Astrocyte (in vitro differentiated cells and primary cell): ENCODE data around the gene ZSWIM3.

ENCODE experiments used
- EZH2 ChIP-seq: IDR thresholded peaks from 2 replicates; pipeline ENCODE4 v1.6.1; 2012; ENCODE audit warnings: mild to moderate bottlenecking, low read length, inconsistent platforms; ENCODE audit not compliant: insufficient read depth
- TF ChIP-seq, protein P1 (sequence below): IDR thresholded peaks from 2 replicates; pipeline ENCODE4 v1.5.1; 2011; ENCODE audit warnings: low read depth, mild to moderate bottlenecking, inconsistent platforms, low read length, moderate library complexity; ENCODE audit not compliant: insufficient read depth

DNA sequence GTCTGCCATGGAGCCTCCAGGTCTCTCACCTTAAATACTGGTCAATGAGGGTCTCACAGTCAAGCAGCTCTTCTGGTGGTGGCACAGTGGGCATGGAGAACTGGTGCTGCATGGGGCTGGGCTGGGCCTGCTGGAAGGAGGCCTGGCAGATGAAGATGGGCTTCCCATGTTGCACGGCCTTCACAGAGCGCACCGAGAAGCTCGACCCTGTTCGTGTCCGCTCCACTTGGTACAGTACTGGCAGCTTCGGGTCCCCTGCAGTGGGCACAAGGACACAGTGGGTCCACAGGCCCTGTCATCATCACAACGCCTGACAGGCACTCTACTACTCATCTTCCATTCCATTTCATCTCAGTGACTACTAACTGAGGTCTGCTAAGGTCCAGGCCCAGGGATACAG lies 9.0 kb upstream of the ZSWIM3 start:
- TF ChIP-seq, protein P1, sequence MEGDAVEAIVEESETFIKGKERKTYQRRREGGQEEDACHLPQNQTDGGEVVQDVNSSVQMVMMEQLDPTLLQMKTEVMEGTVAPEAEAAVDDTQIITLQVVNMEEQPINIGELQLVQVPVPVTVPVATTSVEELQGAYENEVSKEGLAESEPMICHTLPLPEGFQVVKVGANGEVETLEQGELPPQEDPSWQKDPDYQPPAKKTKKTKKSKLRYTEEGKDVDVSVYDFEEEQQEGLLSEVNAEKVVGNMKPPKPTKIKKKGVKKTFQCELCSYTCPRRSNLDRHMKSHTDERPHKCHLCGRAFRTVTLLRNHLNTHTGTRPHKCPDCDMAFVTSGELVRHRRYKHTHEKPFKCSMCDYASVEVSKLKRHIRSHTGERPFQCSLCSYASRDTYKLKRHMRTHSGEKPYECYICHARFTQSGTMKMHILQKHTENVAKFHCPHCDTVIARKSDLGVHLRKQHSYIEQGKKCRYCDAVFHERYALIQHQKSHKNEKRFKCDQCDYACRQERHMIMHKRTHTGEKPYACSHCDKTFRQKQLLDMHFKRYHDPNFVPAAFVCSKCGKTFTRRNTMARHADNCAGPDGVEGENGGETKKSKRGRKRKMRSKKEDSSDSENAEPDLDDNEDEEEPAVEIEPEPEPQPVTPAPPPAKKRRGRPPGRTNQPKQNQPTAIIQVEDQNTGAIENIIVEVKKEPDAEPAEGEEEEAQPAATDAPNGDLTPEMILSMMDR, result no peak
- no peak for TF ChIP-seq EZH2
